ENCODE data around the gene MRGPRX3. TPM values are rescaled to one million over a fixed set of nuclear protein-coding genes. Genes with fewer than 3 reads are reported as not detected.
A peak's percentile ranks its signal among the peaks of the same experiment; 100 is the strongest.
"Not testable (repeated sequence)": the region's sequence is repeated elsewhere in the genome, so short reads cannot be mapped to it uniquely, and the experiment has no call there.

The MRGPRX3 gene
- total and polyA plus RNA-seq, 5 experiments from 2014 or later = not detected

GRCh38 chr11:18115360-18116127, 16.8 kb upstream of the MRGPRX3 start:
- Mint-ChIP-seq H3K27ac (peak overlapping the region in 1 of 10 donors; percentile 36), H3K4me3 (no peak overlapping the region), H3K27me3 (peaks cover 9 to 38% (median 23%) of the 10 kb centered on the region in 5 donors), H3K4me1 (peaks cover 0 to 10% (median 2%) of the 10 kb centered on the region in 4 donors), H3K9me3 (no peaks in the 10 kb centered on the region), H3K36me3 (no peaks in the 10 kb centered on the region)
- DNase-seq (peak; percentile 40 to 82 (median 64)), ATAC-seq (peak; percentile 84 to 97)
- POLR2A ChIA-PET = no interaction called here

GRCh38 chr11:18121331-18121828, 11.0 kb upstream of the MRGPRX3 start:
- peaks cover 7 to 17% (median 14%) of the 10 kb centered on the region in 5 donors for H3K27me3 Mint-ChIP-seq
- H3K4me1 Mint-ChIP-seq, DNase-seq, POLR2A ChIA-PET, ATAC-seq, H3K4me3 Mint-ChIP-seq, H3K36me3 Mint-ChIP-seq, H3K9me3 Mint-ChIP-seq, H3K27ac Mint-ChIP-seq: not testable (repeated sequence)

GRCh38 chr11:18131115-18131514, 1.3 kb upstream of the MRGPRX3 start:
- POLR2A ChIA-PET, H3K9me3 Mint-ChIP-seq, H3K36me3 Mint-ChIP-seq, H3K4me3 Mint-ChIP-seq, ATAC-seq, H3K4me1 Mint-ChIP-seq, H3K27ac Mint-ChIP-seq, DNase-seq: not testable (repeated sequence)
- H3K27me3 Mint-ChIP-seq = peaks cover 29 to 80% (median 48%) of the 10 kb centered on the region in 5 donors

GRCh38 chr11:18135308-18135707, 2.9 kb downstream of the MRGPRX3 start:
- Mint-ChIP-seq H3K4me3 (no peak overlapping the region), H3K36me3 (no peaks in the 10 kb centered on the region), H3K27ac (no peak overlapping the region), H3K27me3 (peaks cover 17 to 59% (median 38%) of the 10 kb centered on the region in 5 donors), H3K9me3 (peaks cover 0 to 2% (median 0%) of the 10 kb centered on the region in 9 donors), H3K4me1 (no peaks in the 10 kb centered on the region)
- ATAC-seq = no peak
- no peak for DNase-seq
- POLR2A ChIA-PET = no interaction called here

GRCh38 chr11:18137186-18137800, 4.9 kb downstream of the MRGPRX3 start:
- POLR2A ChIA-PET = no interaction called here

GRCh38 chr11:18140145-18140544, 7.8 kb downstream of the MRGPRX3 start:
- H3K9me3 Mint-ChIP-seq = peaks cover 0 to 2% (median 0%) of the 10 kb centered on the region in 9 donors
- peaks cover 21 to 57% (median 50%) of the 10 kb centered on the region in 5 donors for H3K27me3 Mint-ChIP-seq
- H3K27ac Mint-ChIP-seq = no peak overlapping the region
- ATAC-seq = no peak
- H3K4me1 Mint-ChIP-seq = no peaks in the 10 kb centered on the region
- no peaks in the 10 kb centered on the region for H3K36me3 Mint-ChIP-seq
- POLR2A ChIA-PET = no interaction called here
- DNase-seq = no peak
- H3K4me3 Mint-ChIP-seq = no peak overlapping the region

More at GRCh38 chr11:18137186-18137800, 4.9 kb downstream of the MRGPRX3 start:
- H3K9me3 Mint-ChIP-seq = peaks cover 0 to 2% (median 0%) of the 10 kb centered on the region in 9 donors
- peak overlapping the region in 1 of 10 donors; percentile 54 for H3K27ac Mint-ChIP-seq
- no peak for DNase-seq
- H3K4me3 Mint-ChIP-seq = no peak overlapping the region
- no peaks in the 10 kb centered on the region for H3K36me3 Mint-ChIP-seq
- H3K27me3 Mint-ChIP-seq = peaks cover 22 to 59% (median 41%) of the 10 kb centered on the region in 5 donors
- ATAC-seq = no peak
- no peaks in the 10 kb centered on the region for H3K4me1 Mint-ChIP-seq

- Mint-ChIP-seq H3K27me3 (peaks cover 23 to 61% (median 41%) of the 10 kb centered on the region in 5 donors), H3K9me3 (peaks cover 0 to 2% (median 0%) of the 10 kb centered on the region in 9 donors), H3K27ac (no peak overlapping the region), H3K36me3 (no peaks in the 10 kb centered on the region), H3K4me3 (no peak overlapping the region), H3K4me1 (peaks cover 0 to 3% (median 0%) of the 10 kb centered on the region in 4 donors)
- ATAC-seq (no peak), DNase-seq (no peak)
- POLR2A ChIA-PET = no interaction called here
These were observed 11.9 kb downstream of the MRGPRX3 start for GRCh38 chr11:18144243-18144642.

GRCh38 chr11:18145025-18145424, 12.7 kb downstream of the MRGPRX3 start:
- Mint-ChIP-seq H3K27ac (no peak overlapping the region), H3K27me3 (peaks cover 23 to 64% (median 37%) of the 10 kb centered on the region in 5 donors), H3K4me1 (peaks cover 0 to 3% (median 0%) of the 10 kb centered on the region in 4 donors), H3K4me3 (no peak overlapping the region), H3K36me3 (no peaks in the 10 kb centered on the region), H3K9me3 (peaks cover 0 to 2% (median 0%) of the 10 kb centered on the region in 9 donors)
- POLR2A ChIA-PET = no interaction called here
- no peak for DNase-seq
- ATAC-seq = no peak

GRCh38 chr11:18145837-18146236, 13.5 kb downstream of the MRGPRX3 start:
- peaks cover 0 to 2% (median 0%) of the 10 kb centered on the region in 9 donors for H3K9me3 Mint-ChIP-seq
- H3K4me3 Mint-ChIP-seq = no peak overlapping the region
- H3K36me3 Mint-ChIP-seq = no peaks in the 10 kb centered on the region
- peaks cover 0 to 3% (median 0%) of the 10 kb centered on the region in 4 donors for H3K4me1 Mint-ChIP-seq
- no peak for ATAC-seq
- H3K27ac Mint-ChIP-seq = peak overlapping the region in 2 of 10 donors; percentile 8 to 68
- DNase-seq = no peak
- H3K27me3 Mint-ChIP-seq = peaks cover 25 to 69% (median 32%) of the 10 kb centered on the region in 5 donors
- POLR2A ChIA-PET = no interaction called here

GRCh38 chr11:18151581-18151980, 19.2 kb downstream of the MRGPRX3 start:
- Mint-ChIP-seq H3K27ac (no peak overlapping the region), H3K9me3 (peaks cover 0 to 7% (median under 1%) of the 10 kb centered on the region in 9 donors), H3K27me3 (peaks cover 17 to 56% (median 26%) of the 10 kb centered on the region in 5 donors), H3K36me3 (peaks cover 0 to 3% (median 0%) of the 10 kb centered on the region in 3 donors), H3K4me1 (no peaks in the 10 kb centered on the region), H3K4me3 (no peak overlapping the region)
- DNase-seq = no peak
- ATAC-seq = no peak
- POLR2A ChIA-PET = no interaction called here

GRCh38 chr11:18168372-18168771, 36.0 kb downstream of the MRGPRX3 start:
- POLR2A ChIA-PET = no interaction called here
- peaks cover 0 to 6% (median 0%) of the 10 kb centered on the region in 3 donors for H3K36me3 Mint-ChIP-seq

GRCh38 chr11:18171377-18172000, 39.1 kb downstream of the MRGPRX3 start:
- H3K4me1 Mint-ChIP-seq = no peaks in the 10 kb centered on the region
- H3K4me3 Mint-ChIP-seq = no peak overlapping the region
- no peak for ATAC-seq
- H3K9me3 Mint-ChIP-seq = peaks cover 0 to 3% (median 0%) of the 10 kb centered on the region in 9 donors
- DNase-seq = no peak
- no peaks in the 10 kb centered on the region for H3K36me3 Mint-ChIP-seq
- peaks cover 12 to 32% (median 26%) of the 10 kb centered on the region in 5 donors for H3K27me3 Mint-ChIP-seq
- POLR2A ChIA-PET = no interaction called here
- H3K27ac Mint-ChIP-seq = no peak overlapping the region

More at GRCh38 chr11:18168372-18168771, 36.0 kb downstream of the MRGPRX3 start:
- ATAC-seq (no peak), DNase-seq (no peak)
- Mint-ChIP-seq H3K4me1 (peaks cover 0 to 2% (median 0%) of the 10 kb centered on the region in 4 donors), H3K27me3 (peaks cover 6 to 25% (median 13%) of the 10 kb centered on the region in 5 donors), H3K27ac (no peak overlapping the region), H3K9me3 (peaks cover 0 to 8% (median 2%) of the 10 kb centered on the region in 9 donors), H3K4me3 (no peak overlapping the region)
